ENCODE results near the gene PNPLA6.
"Not testable (repeated sequence)": the region's sequence is repeated elsewhere in the genome, so short reads cannot be mapped to it uniquely, and the experiment has no call there.

The PNPLA6 gene

DNA sequence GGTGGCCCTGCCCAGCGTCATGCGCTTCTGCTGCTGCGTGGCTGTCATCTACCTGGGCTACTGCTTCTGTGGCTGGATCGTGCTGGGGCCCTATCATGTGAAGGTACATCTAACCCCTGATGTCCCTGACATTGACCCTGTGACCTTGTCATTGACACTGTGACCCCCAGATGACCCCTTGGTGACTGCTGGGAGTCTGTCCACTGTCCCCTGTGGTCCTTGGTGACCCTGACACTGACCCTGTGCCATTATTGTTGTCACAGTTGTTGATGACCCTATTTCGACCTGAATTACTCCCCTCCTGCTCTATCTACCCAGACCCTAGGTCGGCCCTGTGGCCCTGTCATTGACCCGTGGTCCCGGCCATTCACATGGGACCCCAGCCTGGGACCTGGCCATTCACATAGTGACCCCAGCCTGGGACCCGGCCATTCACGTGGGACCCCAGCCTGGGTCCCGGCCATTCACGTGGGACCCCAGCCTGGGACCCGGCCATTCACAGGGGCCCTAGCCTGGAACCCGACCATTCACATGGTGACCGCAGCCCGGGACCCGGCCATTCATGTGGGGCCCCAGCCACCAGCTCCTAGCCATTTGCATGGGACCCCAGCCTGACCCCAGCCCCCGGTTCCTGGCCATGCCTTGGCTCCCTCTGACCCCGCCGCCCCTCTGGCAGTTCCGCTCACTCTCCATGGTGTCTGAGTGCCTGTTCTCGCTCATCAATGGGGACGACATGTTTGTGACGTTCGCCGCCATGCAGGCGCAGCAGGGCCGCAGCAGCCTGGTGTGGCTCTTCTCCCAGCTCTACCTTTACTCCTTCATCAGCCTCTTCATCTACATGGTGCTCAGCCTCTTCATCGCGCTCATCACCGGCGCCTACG lies 5.7 kb upstream of the PNPLA6 start:
- no peak overlapping the region for H3K27ac ChIP-seq
- TF ChIP-seq, protein P1, sequence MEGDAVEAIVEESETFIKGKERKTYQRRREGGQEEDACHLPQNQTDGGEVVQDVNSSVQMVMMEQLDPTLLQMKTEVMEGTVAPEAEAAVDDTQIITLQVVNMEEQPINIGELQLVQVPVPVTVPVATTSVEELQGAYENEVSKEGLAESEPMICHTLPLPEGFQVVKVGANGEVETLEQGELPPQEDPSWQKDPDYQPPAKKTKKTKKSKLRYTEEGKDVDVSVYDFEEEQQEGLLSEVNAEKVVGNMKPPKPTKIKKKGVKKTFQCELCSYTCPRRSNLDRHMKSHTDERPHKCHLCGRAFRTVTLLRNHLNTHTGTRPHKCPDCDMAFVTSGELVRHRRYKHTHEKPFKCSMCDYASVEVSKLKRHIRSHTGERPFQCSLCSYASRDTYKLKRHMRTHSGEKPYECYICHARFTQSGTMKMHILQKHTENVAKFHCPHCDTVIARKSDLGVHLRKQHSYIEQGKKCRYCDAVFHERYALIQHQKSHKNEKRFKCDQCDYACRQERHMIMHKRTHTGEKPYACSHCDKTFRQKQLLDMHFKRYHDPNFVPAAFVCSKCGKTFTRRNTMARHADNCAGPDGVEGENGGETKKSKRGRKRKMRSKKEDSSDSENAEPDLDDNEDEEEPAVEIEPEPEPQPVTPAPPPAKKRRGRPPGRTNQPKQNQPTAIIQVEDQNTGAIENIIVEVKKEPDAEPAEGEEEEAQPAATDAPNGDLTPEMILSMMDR (conservative IDR thresholded peaks at IDR 0.05), result no peak

DNA sequence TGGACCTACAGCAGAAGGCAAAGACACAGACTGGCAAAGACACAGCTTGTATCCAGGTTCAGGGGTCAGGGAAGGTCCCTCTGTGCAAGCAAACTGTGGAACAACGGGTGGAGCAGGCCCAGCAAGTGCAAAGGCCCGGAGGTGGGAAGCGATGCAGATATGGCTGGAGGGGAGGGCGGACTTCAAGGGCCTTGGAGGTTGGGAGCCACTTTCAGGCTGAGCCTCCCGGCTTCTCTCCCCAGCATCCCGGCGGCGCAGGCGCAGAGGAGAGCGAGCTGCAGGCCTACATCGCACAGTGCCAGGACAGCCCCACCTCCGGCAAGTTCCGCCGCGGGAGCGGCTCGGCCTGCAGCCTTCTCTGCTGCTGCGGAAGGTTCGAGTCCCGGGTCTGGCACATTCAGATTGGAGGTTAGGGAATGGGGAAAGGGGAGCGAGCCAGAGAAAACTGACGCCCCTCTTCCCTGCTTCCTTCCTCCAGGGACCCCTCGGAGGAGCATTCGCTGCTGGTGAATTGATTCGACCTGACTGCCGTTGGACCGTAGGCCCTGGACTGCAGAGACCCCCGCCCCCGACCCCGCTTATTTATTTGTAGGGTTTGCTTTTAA lies 2.1 kb upstream of the PNPLA6 start:
- TF ChIP-seq, protein P1 (conservative IDR thresholded peaks at IDR 0.05), result no peak
- peak overlapping the region; percentile 64; the same call in 1 of the 2 replicates for H3K27ac ChIP-seq

DNA sequence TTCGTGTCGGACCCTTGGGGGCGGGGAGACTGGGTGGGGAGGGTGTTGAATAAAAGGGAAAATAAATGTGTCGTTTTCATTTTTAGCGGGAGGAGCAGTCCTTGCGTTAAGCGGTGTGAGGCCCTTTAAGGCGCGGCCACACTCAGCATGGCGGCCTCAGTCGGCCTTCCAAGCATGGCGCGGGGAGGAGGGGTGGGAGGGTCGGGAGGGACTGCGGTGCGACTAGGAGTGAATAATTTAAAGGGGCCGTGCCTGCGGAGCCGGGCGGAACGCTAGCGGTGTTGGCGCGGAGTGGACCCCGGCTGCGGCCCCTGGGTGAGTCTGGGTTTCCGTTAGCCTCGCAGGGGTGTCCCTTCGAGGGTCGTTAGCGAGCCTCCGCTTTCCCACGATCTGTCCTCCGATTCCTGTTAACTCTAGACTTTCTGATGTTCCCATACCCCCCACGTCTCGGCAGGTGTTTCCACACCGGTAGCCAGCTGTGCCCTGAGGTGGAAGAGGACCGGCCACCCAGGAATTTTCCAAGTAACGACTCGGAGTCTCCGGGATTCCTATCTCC lies 1.5 kb upstream of the PNPLA6 start:
- peak overlapping the region; percentile 64; the same call in 1 of the 2 replicates for H3K27ac ChIP-seq
- TF ChIP-seq, protein P1 (conservative IDR thresholded peaks at IDR 0.05), result no peak

DNA sequence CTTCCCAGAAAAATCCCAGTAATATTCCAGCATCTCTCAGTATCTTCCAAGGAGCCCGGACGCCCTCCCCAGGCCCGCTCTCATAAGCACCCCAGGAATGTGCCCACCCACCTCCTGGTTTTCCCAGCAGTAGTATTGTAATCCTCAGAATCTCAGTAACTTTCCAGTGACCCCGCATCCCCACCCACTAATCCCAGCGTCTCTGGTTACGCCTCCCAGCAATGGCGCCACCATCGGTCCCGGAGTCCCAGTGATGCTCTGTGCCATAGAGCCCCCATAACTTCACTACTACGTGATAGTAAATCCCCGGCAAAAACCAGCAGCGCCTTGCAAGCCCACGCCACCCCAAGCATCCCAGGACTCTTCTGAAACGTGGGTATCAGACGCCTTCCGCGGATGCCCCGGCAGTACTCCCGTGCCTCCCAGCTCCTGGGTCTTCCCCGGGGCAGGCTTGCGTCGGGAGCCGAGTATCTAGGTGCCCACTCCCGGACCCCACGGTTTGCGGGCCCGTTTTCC lies 928 bp upstream of the PNPLA6 start:
- peak overlapping the region; percentile 64 for H3K27ac ChIP-seq
- TF ChIP-seq, protein P1 (conservative IDR thresholded peaks at IDR 0.05), result no peak

DNA sequence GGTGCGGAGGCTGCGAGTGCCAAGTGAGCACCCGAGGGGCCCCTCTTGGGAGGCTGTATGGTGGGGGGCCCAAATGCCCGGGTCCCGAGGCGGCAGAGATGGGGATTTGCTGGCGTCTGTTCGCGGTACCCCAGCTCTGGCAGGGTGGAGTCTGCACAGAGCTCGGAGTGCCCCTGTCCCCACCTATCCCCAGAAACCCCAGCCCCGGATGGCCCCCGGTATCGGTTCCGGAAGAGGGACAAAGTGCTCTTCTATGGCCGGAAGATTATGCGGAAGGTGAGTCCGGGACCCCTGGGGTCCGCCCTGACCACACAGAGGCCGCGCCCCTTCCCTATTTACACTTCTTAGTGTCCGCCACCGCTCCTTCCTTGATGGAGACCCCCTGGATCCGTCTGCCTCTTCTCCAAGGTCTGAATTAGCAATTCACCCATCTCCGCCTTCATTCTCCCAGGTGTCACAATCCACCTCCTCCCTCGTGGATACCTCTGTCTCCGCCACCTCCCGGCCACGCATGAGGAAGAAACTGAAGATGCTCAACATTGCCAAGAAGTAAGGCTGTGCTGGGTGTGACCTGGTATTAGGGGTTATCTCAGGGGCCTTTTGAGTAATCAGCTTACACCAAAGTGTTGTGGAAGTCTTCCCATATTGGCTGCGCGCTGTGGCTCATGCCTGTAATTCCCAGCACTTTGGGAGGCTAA lies 630 bp downstream of the PNPLA6 start:
- H3K27ac ChIP-seq, result peak overlapping the region; percentile 64; the same call in 1 of the 2 replicates

DNA sequence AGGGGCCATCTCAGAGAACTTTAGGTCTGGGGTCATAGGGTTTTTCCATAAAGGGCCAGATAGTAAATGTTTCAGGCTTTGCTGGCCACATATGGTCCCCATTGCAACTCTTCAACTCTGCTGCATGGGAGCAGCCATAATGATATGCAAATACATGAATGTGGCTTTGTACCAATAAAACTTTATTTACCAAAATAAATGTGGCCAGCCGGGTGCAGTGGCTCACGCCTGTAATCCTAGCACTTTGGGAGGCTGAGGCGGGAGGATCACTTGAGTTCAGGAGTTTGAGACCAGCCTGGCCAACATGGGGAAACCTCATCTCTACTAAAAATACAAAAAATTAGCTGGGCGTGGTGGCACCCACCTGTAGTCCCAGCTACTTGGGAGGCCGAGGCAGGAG lies 3.5 kb downstream of the PNPLA6 start:
- H3K27ac ChIP-seq, result not testable (repeated sequence)

More for the DNA sequence above, 630 bp downstream of the PNPLA6 start:
- TF ChIP-seq, protein P1 (conservative IDR thresholded peaks at IDR 0.05), result no peak

DNA sequence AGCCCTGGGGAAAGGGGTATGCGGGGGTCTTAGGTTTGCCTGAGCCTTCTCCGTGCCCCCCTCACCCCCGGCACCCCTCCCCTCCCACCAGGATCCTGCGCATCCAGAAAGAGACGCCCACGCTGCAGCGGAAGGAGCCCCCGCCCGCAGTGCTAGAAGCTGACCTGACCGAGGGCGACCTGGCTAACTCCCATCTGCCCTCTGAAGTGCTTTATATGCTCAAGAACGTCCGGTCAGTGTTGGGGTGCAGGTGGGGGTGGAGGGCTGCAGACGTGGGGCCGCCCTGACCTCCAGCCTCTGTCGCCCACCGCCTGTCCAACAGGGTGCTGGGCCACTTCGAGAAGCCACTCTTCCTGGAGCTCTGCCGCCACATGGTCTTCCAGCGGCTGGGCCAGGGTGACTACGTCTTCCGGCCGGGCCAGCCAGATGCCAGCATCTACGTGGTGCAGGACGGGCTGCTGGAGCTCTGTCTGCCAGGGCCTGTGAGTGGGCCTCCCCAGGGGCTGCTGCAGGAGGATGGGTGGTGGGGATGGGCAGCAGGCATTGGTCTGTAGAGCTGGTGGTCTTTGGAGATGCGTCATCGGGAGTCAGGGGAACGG lies 4.4 kb downstream of the PNPLA6 start:
- TF ChIP-seq, protein P1 (conservative IDR thresholded peaks at IDR 0.05), result no peak
- H3K27ac ChIP-seq, result no peak overlapping the region

Measured in VCaP (cell line).